ENCODE results near the gene NAT10.

GRCh38 chr11:34166806-34167740, 61.6 kb downstream of the NAT10 start:
- no peak for TF ChIP-seq POLR2A (IDR thresholded peaks at IDR 0.05)
- TF ChIP-seq CTCF (IDR thresholded peaks at IDR 0.05 in 4 of 5, conservative IDR thresholded peaks at IDR 0.05 in 1 of 5) = no peak

Data from gastrocnemius medialis (tissue), 4 donors.